GM10266 (cell line): ENCODE results near the gene PTPRN2.

Source experiments
- DNase-seq: peaks from one replicate; pipeline ENCODE4 v3.0.0; 2012; ENCODE audit errors: extremely low spot score
- CTCF ChIP-seq: IDR thresholded peaks from 2 replicates; pipeline ENCODE4 v1.5.1; 2012; ENCODE audit warnings: mild to moderate bottlenecking, low read depth; ENCODE audit not compliant: control insufficient read depth, insufficient read depth; ENCODE audit errors: missing control alignments

The PTPRN2 gene

GRCh38 chr7:158445421-158446175 is 142.0 kb downstream of the PTPRN2 start:
- no peak for TF ChIP-seq CTCF
- DNase-seq, result no peak

- DNase-seq, result no peak
- TF ChIP-seq CTCF, result no peak
Observed at GRCh38 chr7:158444501-158445420, 142.9 kb downstream of the PTPRN2 start.

GRCh38 chr7:158443688-158444483 is 143.7 kb downstream of the PTPRN2 start:
- no peak for TF ChIP-seq CTCF
- DNase-seq, result no peak

- TF ChIP-seq CTCF, result no peak
- no peak for DNase-seq
Observed at GRCh38 chr7:158443014-158443687, 144.5 kb downstream of the PTPRN2 start.

GRCh38 chr7:158442260-158442659 is 145.4 kb downstream of the PTPRN2 start:
- DNase-seq, result no peak
- TF ChIP-seq CTCF, result no peak

- no peak for DNase-seq
- TF ChIP-seq CTCF, result no peak
Observed at GRCh38 chr7:158439035-158439434, 148.6 kb downstream of the PTPRN2 start.
